ENCODE results near the gene PHLDB2.

- TF ChIP-seq TARDBP (IDR thresholded peaks at IDR 0.05; ENCODE audit: borderline replicate concordance) (no peak), CTCF (IDR thresholded peaks at IDR 0.05 in 2 of 3, conservative IDR thresholded peaks at IDR 0.05 in 1 of 3; ENCODE audit: control insufficient read depth in 2 of 3, extremely low read depth in 1 of 3, insufficient read depth in 1 of 3, low read depth in 3 of 3, low read length in 3 of 3) (no peak), CHD1 (IDR thresholded peaks at IDR 0.05; ENCODE audit: low read depth, low read length) (no peak), BHLHE40 (IDR thresholded peaks at IDR 0.05; ENCODE audit: borderline replicate concordance in 1 of 2, low read depth in 2 of 2, low read length in 1 of 2) (no peak), SUPT20H (IDR thresholded peaks at IDR 0.05; ENCODE audit: borderline replicate concordance, control insufficient read depth, low read depth, low read length) (no peak), IRF5 (IDR thresholded peaks at IDR 0.05; ENCODE audit: borderline replicate concordance) (no peak), ELK1 (IDR thresholded peaks at IDR 0.05; ENCODE audit: low read depth, low read length) (no peak), SIN3A (IDR thresholded peaks at IDR 0.05; ENCODE audit: low read depth, low read length) (no peak)
Observed at GRCh38 chr3:111854990-111855389, 4.1 kb upstream of the PHLDB2 start.
